Neutrophil (primary cell): ENCODE measurements around the gene RTN4.

Experiments used
- H3K27ac ChIP-seq: fragments of 200-600 bp; sonication (generic); 2 replicates; pipeline ENCODE4 v1.5.1; 2016; ENCODE audit warnings: mild to moderate bottlenecking, moderate library complexity
- H3K27me3 ChIP-seq: fragments of 200-600 bp; sonication (generic); 2 replicates; pipeline ENCODE4 v1.6.0; 2016; ENCODE audit warnings: mild to moderate bottlenecking
- H3K36me3 ChIP-seq: fragments of 200-600 bp; sonication (generic); 2 replicates; pipeline ENCODE4 v1.5.1; 2017
- H3K4me1 ChIP-seq, 2 experiments: fragments of 200-600 bp in 1 of 2; sonication (generic) in 1 of 2; 1 replicate in 1 of 2; 2 replicates in 1 of 2; pipeline versions ENCODE4 v1.5.1 to v1.6.1; 2013 to 2016; ENCODE audit warnings: low read depth in 1 of 2, low read length in 1 of 2, mild to moderate bottlenecking in 1 of 2, moderate library complexity in 1 of 2; ENCODE audit not compliant: control insufficient read depth in 1 of 2, insufficient read depth in 1 of 2
- H3K4me3 ChIP-seq, 2 experiments: fragments of 200-600 bp in 1 of 2; sonication (generic) in 1 of 2; 1 replicate in 1 of 2; 2 replicates in 1 of 2; pipeline ENCODE4 v1.5.1; 2013 to 2016; ENCODE audit warnings: low read depth in 1 of 2, low read length in 1 of 2, mild to moderate bottlenecking in 1 of 2, moderate library complexity in 1 of 2
- H3K9me3 ChIP-seq: fragments of 200-600 bp; sonication (generic); 2 replicates; pipeline ENCODE4 v1.5.1; 2016
- CTCF ChIP-seq: fragments of 200-600 bp; sonication (generic); IDR thresholded peaks from 2 replicates; pipeline ENCODE4 v1.5.1; 2016; ENCODE audit warnings: antibody characterized with exemption

RTN4 gene

GRCh38 chr2:54981385-54981784, 68.9 kb downstream of the RTN4 start:
- TF ChIP-seq CTCF = no peak
- Histone ChIP-seq H3K4me3 (no peak overlapping the region), H3K36me3 (peaks cover 19% of the 10 kb centered on the region), H3K9me3 (no peaks in the 10 kb centered on the region), H3K4me1 (peaks cover 13 to 17% of the 10 kb centered on the region in 2 experiments), H3K27ac (peak overlapping the region; percentile 24), H3K27me3 (no peaks in the 10 kb centered on the region)

- Histone ChIP-seq H3K27me3 (no peaks in the 10 kb centered on the region), H3K27ac (peak overlapping the region; percentile 48), H3K4me1 (peaks cover 13 to 21% of the 10 kb centered on the region in 2 experiments), H3K4me3 (no peak overlapping the region), H3K36me3 (peaks cover 16% of the 10 kb centered on the region), H3K9me3 (no peaks in the 10 kb centered on the region)
- no peak for TF ChIP-seq CTCF
Measured at GRCh38 chr2:54979321-54980044, 70.8 kb downstream of the RTN4 start.

GRCh38 chr2:54977149-54977548, 73.1 kb downstream of the RTN4 start:
- Histone ChIP-seq H3K4me1 (peaks cover 13 to 29% of the 10 kb centered on the region in 2 experiments), H3K27me3 (no peaks in the 10 kb centered on the region), H3K27ac (peak overlapping the region; percentile 51), H3K9me3 (no peaks in the 10 kb centered on the region), H3K36me3 (peaks cover 17% of the 10 kb centered on the region), H3K4me3 (no peak overlapping the region)
- no peak for TF ChIP-seq CTCF

- peak overlapping the region; percentile 9 for H3K27ac ChIP-seq
- H3K9me3 ChIP-seq = no peaks in the 10 kb centered on the region
- H3K4me3 ChIP-seq = no peak overlapping the region
- H3K4me1 ChIP-seq = peaks cover 9 to 29% of the 10 kb centered on the region in 2 experiments
- no peak for TF ChIP-seq CTCF
- H3K27me3 ChIP-seq = no peaks in the 10 kb centered on the region
- H3K36me3 ChIP-seq = peaks cover 25% of the 10 kb centered on the region
Measured at GRCh38 chr2:54975598-54976492, 74.4 kb downstream of the RTN4 start.

- Histone ChIP-seq H3K27me3 (no peaks in the 10 kb centered on the region), H3K27ac (no peak overlapping the region), H3K4me1 (peaks cover 9 to 29% of the 10 kb centered on the region in 2 experiments), H3K4me3 (no peak overlapping the region), H3K9me3 (no peaks in the 10 kb centered on the region), H3K36me3 (peaks cover 26% of the 10 kb centered on the region)
- no peak for TF ChIP-seq CTCF
Measured at GRCh38 chr2:54975175-54975574, 75.1 kb downstream of the RTN4 start.
